Left lobe of liver (tissue), 2 donors: Measurements from ENCODE around the gene ALDH9A1. TPM values are rescaled to one million over a fixed set of nuclear protein-coding genes. Genes with fewer than 3 reads are reported as not detected.

Source experiments
- ATAC-seq: fragments of 200-7000 bp; cut with Tn5 transposase; one replicate; pipeline ENCODE4 v1.9.1; 2020; ENCODE audit warnings: mild to moderate bottlenecking, moderate library complexity
- DNase-seq: peaks from one replicate; pipeline ENCODE4 v3.0.0-alpha.2; 2020; ENCODE audit warnings: low spot score
- total RNA-seq: library from RNA; stranded (reverse); gene quantifications from one replicate; pipeline ENCODE4 v1.2.1, GENCODE V29; 2021
- donor health status: DM: no; HTN: no; CAD: no; lungs with moderate emphysema.
- donor health status: DM: no; HTN: yes; CAD: no.

The ALDH9A1 gene
- total RNA-seq, 1 donor from 2014 or later, result 104 TPM

DNA sequence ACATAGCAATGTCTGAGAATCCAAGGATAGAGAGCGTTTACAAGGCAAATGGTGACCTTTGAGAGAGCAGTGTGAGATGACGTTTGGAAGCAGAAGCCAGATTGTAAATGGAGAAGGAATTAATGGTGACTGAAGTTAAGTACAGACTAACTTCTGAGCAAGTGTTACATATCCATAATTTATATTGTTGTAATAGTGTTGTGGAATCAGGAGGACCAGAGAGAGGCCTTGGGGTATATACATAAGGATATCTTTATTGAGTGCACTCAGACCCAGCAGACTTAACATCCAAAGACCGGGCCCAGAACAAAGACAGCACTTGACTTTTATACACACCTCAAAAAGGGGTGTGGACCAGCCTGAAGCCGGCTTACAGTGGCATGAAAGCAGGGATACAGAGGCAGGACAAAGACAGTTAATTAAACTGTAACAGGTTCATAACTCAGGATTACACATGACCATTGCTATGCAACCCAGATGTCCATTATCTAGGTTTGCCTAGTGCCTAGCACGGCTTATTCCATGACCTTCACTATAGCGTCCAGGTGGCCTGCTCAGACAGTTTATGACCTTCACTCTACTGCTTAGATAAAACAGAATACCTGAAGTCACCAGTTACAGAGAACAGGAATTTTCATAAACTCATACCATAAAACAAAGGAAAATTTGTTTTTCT is 70.1 kb downstream of the ALDH9A1 start:
- ATAC-seq (no peak), DNase-seq (no peak)

DNA sequence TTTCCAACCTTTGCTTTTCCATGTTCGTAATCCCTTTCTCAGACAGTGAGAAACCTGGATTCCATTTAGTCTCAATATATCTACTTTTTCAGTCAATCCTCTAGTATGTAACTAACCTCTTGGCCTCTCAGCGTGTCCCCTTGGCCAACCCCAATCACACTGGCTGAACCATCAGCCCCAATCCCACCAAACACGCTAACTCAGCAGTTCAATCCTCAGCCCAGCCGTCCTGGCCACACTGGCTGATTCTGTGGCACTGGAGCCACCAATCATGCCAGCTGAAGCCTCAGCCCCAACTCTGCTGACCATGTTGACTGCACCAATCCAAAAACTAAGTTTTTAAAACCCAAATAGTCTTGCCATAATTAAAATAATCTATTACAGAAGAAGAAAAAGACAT is 73.9 kb downstream of the ALDH9A1 start:
- ATAC-seq, result no peak
- no peak for DNase-seq

DNA sequence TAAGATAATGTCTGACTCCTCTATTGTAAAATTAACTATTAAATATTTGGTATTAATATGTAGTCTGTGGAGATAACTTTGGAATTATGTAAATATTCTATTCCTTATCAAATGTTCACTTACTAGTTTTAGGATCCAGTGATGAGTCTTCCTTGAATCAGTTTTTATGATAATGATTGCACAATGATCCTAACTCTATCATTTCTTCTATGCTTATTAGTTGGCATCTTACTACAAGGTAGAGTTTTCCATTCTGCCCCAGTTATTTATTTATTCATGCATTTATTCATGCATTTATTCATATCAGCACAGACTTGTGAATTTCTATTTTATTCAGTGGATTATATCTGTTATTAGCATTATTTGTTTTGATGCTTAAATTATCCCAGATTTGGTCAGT is 74.7 kb downstream of the ALDH9A1 start:
- no peak for ATAC-seq
- no peak for DNase-seq

DNA sequence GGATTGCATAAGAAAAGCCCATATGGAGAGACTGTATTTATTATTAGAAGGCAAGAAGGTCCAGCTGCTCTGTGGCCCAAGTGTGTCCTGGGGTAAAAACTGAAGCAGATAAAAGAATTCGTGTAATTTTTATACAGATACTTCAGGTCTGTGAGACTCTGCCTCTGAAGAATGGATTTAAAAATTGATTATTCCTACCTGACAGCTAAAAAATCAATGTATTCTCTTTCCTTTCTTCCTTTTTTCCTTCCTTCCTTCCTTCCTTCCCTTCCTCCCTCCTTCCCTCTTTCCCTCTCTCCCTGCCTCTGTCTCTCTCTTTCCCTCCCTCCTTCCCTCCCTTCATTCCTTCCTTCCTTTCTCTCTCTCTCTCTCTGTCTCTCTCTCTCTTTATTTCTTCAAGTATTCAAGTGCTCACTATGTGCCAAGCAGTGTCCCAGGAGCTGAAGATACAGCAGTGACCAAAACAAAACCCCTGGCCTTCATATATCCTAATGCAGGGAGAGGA is 78.7 kb downstream of the ALDH9A1 start:
- ATAC-seq, result no peak
- DNase-seq, result no peak

DNA sequence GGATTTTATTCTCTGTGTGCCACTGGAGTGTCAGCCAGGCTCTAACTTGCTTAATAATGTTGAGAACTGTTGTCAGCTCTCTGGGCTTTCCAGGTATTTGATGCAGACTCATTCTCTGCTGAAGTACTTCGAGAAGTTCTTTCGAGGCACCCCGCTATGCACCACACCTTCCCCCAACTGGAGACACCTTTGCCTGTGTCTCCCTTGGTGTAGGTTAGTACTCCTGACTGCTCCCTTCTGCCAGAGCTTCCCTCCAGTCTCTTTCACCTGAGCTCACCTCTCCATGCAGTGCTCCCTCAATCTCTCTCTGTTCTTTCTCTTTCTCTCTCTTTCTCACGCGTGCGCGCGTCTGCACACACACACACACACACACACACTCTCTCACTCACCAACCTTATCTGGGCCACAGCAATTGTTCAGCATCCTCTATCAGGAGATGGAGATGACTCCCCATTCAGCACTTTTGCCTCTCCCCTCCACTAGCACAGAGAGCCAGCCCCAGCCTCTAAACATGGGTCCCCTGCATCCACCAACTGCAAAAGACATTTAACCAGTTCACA is 81.3 kb downstream of the ALDH9A1 start:
- ATAC-seq, result no peak
- no peak for DNase-seq

- DNase-seq (no peak), ATAC-seq (no peak)
Observed at GRCh38 chr1:165616054-165616612, 82.2 kb downstream of the ALDH9A1 start.

Other genes with a start within 250 kb of the ALDH9A1 start
- gene LRRC52, start 154.6 kb downstream of the ALDH9A1 start, total RNA-seq, result not detected
- gene MGST3, start 67.3 kb downstream of the ALDH9A1 start, total RNA-seq, result 79.8 TPM
- gene TMCO1, start 70.3 kb upstream of the ALDH9A1 start, total RNA-seq, result 71.0 TPM
- 8.1 TPM for gene UCK2, start 129.1 kb upstream of the ALDH9A1 start, total RNA-seq